H1 (cell line): ENCODE measurements around the gene DIP2B.

Source experiments
- ATF3 ChIP-seq: IDR thresholded peaks from 2 replicates; pipeline ENCODE4 v1.6.1; 2011; ENCODE audit warnings: low read depth, mild to moderate bottlenecking, low read length; ENCODE audit not compliant: insufficient read depth
- CBX8 ChIP-seq: fragments of 300-800, 300-1000 bp; sonication (generic); IDR thresholded peaks from 2 replicates; pipeline ENCODE4 v1.7.1; 2016; ENCODE audit warnings: low read depth, low read length, borderline replicate concordance
- EP300 ChIP-seq, 2 experiments: IDR thresholded peaks; 1 replicate in 1 of 2; 2 replicates in 1 of 2; pipeline ENCODE4 v1.6.1; 2011 to 2012; ENCODE audit warnings: low read depth in 2 of 2, low read length in 2 of 2, mild to moderate bottlenecking in 2 of 2, borderline replicate concordance in 1 of 2, inconsistent platforms in 1 of 2, moderate library complexity in 1 of 2
- FOSL1 ChIP-seq: IDR thresholded peaks from 2 replicates; pipeline ENCODE4 v1.6.1; 2011; ENCODE audit warnings: mild to moderate bottlenecking, low read depth, low read length, moderate library complexity; ENCODE audit not compliant: insufficient read depth
- KDM5A ChIP-seq: fragments of 200-600 bp; IDR thresholded peaks from 2 replicates; pipeline ENCODE4 v1.7.1; 2012; ENCODE audit warnings: mild to moderate bottlenecking, low read length, inconsistent platforms, mixed read lengths
- MAX ChIP-seq: IDR thresholded peaks from 2 replicates; pipeline ENCODE4 v1.6.1; 2012; ENCODE audit warnings: inconsistent platforms
- PHF8 ChIP-seq: fragments of 200-600 bp; sonication (generic); conservative IDR thresholded peaks from 2 replicates; pipeline ENCODE4 v1.7.1; 2012; ENCODE audit warnings: low read depth, mild to moderate bottlenecking, inconsistent platforms, low read length, moderate library complexity
- POLR2A ChIP-seq, 2 experiments: IDR thresholded peaks; 1 replicate in 1 of 2; 2 replicates in 1 of 2; pipeline ENCODE4 v1.6.1; 2011; ENCODE audit warnings: low read depth in 2 of 2, low read length in 2 of 2, mild to moderate bottlenecking in 2 of 2; ENCODE audit errors: control extremely low read depth in 1 of 2
- POLR2AphosphoS5 ChIP-seq: IDR thresholded peaks from 2 replicates; pipeline ENCODE4 v1.6.1; 2011; ENCODE audit warnings: low read depth, low read length
- RBBP5 ChIP-seq: IDR thresholded peaks from 2 replicates; pipeline ENCODE4 v1.7.1; 2012; ENCODE audit warnings: low read depth, mild to moderate bottlenecking, inconsistent platforms, low read length, moderate library complexity, borderline replicate concordance
- RXRA ChIP-seq: IDR thresholded peaks from 2 replicates; pipeline ENCODE4 v1.6.1; 2011; ENCODE audit warnings: low read depth, mild to moderate bottlenecking, low read length, moderate library complexity; ENCODE audit not compliant: insufficient read depth
- TF ChIP-seq, protein P1 (sequence below), 3 experiments: IDR thresholded peaks; 1 replicate in 2 of 3; 2 replicates in 1 of 3; pipeline versions ENCODE4 v1.5.1 to v1.6.1; 2011; ENCODE audit warnings: low read length in 3 of 3, mild to moderate bottlenecking in 3 of 3, inconsistent platforms in 2 of 3, low read depth in 1 of 3, moderate library complexity in 1 of 3; ENCODE audit not compliant: insufficient read depth in 1 of 3; ENCODE audit errors: control extremely low read depth in 1 of 3
- TF ChIP-seq, protein P2 (sequence below): IDR thresholded peaks from 2 replicates; pipeline ENCODE4 v1.6.1; 2011; ENCODE audit warnings: low read length, improper control_type of control experiment

DNA sequence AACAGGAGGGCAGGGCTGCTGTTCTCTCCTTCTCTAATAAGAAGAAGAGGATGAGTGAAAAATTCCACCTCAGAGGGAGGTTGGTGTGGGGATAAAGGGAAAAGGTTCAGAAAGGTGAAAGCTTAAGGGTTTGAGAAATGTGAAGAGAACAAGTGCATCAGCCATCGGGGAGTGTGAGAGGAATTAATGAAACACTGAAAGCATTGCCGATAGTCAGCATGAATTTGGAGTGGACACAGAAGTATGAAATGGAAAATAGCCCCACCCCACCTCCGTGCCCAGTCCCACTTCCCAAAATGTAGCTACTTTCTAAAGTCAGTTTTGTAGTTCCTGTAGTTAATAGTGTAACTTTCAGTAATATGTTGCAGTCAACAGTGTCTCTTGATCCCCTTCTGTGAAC, 33.4 kb downstream of the DIP2B start:
- TF ChIP-seq EP300 (IDR thresholded peaks at IDR 0.05; ENCODE audit: borderline replicate concordance in 1 of 2, low read depth in 2 of 2, low read length in 2 of 2) (no peak), MAX (no peak), POLR2A (IDR thresholded peaks at IDR 0.05; ENCODE audit: control extremely low read depth in 1 of 2, low read depth in 2 of 2, low read length in 2 of 2) (no peak), ATF3 (no peak), KDM5A (no peak), PHF8 (no peak), FOSL1 (no peak), POLR2AphosphoS5 (no peak), CBX8 (no peak), RBBP5 (no peak), RXRA (no peak)
- TF ChIP-seq, protein P1, sequence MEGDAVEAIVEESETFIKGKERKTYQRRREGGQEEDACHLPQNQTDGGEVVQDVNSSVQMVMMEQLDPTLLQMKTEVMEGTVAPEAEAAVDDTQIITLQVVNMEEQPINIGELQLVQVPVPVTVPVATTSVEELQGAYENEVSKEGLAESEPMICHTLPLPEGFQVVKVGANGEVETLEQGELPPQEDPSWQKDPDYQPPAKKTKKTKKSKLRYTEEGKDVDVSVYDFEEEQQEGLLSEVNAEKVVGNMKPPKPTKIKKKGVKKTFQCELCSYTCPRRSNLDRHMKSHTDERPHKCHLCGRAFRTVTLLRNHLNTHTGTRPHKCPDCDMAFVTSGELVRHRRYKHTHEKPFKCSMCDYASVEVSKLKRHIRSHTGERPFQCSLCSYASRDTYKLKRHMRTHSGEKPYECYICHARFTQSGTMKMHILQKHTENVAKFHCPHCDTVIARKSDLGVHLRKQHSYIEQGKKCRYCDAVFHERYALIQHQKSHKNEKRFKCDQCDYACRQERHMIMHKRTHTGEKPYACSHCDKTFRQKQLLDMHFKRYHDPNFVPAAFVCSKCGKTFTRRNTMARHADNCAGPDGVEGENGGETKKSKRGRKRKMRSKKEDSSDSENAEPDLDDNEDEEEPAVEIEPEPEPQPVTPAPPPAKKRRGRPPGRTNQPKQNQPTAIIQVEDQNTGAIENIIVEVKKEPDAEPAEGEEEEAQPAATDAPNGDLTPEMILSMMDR (IDR thresholded peaks at IDR 0.05; ENCODE audit: control extremely low read depth in 1 of 3, insufficient read depth in 1 of 3, low read depth in 1 of 3, low read length in 3 of 3), result no peak
- TF ChIP-seq, protein P2, sequence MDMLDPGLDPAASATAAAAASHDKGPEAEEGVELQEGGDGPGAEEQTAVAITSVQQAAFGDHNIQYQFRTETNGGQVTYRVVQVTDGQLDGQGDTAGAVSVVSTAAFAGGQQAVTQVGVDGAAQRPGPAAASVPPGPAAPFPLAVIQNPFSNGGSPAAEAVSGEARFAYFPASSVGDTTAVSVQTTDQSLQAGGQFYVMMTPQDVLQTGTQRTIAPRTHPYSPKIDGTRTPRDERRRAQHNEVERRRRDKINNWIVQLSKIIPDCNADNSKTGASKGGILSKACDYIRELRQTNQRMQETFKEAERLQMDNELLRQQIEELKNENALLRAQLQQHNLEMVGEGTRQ, result no peak
